Neural crest cell (in vitro differentiated cells): Measurements from ENCODE around the gene COL2A1. TPM values are rescaled to one million over a fixed set of nuclear protein-coding genes. Genes with fewer than 3 reads are reported as not detected.

Source experiments
- DNase-seq: peaks from one replicate; pipeline ENCODE4 v3.0.0; 2021; ENCODE audit warnings: low read depth, mixed read lengths, low spot score
- H3K27ac Mint-ChIP-seq: one replicate; pipeline ENCODE4 v1.8.0; 2021; ENCODE audit warnings: mild to moderate bottlenecking, mixed read lengths; ENCODE audit not compliant: unreplicated experiment
- H3K27me3 Mint-ChIP-seq: 2 replicates; pipeline ENCODE4 v1.8.0; 2021; ENCODE audit warnings: low read depth, mild to moderate bottlenecking, mixed read lengths
- H3K36me3 Mint-ChIP-seq: 2 replicates; pipeline ENCODE4 v1.8.0; 2021; ENCODE audit warnings: low read depth, mild to moderate bottlenecking, mixed read lengths
- H3K4me1 Mint-ChIP-seq: 2 replicates; pipeline ENCODE4 v1.8.0; 2021; ENCODE audit warnings: mixed read lengths
- H3K4me3 Mint-ChIP-seq: one replicate; pipeline ENCODE4 v1.8.0; 2021; ENCODE audit warnings: mild to moderate bottlenecking, mixed read lengths
- H3K9me3 Mint-ChIP-seq: 2 replicates; pipeline ENCODE4 v1.8.0; 2021; ENCODE audit warnings: mixed read lengths
- total RNA-seq: library from RNA; stranded (reverse); gene quantifications from 2 replicates; pipeline ENCODE4 v1.2.1, GENCODE V29; 2021
- TF ChIP-seq, protein P1 (sequence below): fragments of 200-600 bp; sonication (generic); conservative IDR thresholded peaks from 2 replicates; pipeline ENCODE4 v1.5.0; 2021; ENCODE audit warnings: antibody characterized with exemption, mild to moderate bottlenecking

The COL2A1 gene
- total RNA-seq, 1 donor from 2014 or later, result 386 TPM

DNA sequence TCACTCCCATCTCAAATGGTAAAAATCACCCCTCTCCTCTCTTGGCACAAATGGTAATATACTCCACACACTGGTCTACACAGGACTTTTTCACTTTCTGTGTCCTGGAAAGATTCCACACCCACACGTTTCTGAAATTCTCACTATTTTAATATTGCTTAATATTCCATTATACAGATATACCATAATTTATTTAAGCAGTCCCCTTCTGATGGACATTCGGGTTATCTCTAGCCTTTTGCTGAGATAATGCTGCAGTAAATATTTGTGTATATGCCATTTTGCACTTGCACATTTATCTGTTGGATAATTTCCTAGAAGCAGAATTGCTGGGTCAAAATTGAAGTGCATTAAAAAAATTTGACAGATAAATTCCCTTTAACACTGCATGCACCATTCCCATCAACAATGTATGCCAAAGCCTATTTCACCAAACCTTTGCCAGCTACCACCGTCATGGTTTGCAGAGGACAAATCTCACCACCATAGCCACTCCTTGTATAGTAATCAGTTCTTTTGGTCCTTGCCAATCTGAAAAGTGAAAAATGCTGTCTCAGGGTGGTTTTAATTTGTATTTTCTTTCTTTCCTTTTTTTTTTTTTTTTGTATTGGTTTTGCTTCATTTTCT, 15.5 kb upstream of the COL2A1 start:
- no peak overlapping the region for H3K27ac Mint-ChIP-seq
- no peak for DNase-seq
- H3K9me3 Mint-ChIP-seq, result no peaks in the 10 kb centered on the region
- H3K4me1 Mint-ChIP-seq, result peaks cover 59% of the 10 kb centered on the region
- H3K36me3 Mint-ChIP-seq, result no peaks in the 10 kb centered on the region
- H3K27me3 Mint-ChIP-seq, result peaks cover 33% of the 10 kb centered on the region
- H3K4me3 Mint-ChIP-seq, result no peak overlapping the region
- TF ChIP-seq, protein P1, sequence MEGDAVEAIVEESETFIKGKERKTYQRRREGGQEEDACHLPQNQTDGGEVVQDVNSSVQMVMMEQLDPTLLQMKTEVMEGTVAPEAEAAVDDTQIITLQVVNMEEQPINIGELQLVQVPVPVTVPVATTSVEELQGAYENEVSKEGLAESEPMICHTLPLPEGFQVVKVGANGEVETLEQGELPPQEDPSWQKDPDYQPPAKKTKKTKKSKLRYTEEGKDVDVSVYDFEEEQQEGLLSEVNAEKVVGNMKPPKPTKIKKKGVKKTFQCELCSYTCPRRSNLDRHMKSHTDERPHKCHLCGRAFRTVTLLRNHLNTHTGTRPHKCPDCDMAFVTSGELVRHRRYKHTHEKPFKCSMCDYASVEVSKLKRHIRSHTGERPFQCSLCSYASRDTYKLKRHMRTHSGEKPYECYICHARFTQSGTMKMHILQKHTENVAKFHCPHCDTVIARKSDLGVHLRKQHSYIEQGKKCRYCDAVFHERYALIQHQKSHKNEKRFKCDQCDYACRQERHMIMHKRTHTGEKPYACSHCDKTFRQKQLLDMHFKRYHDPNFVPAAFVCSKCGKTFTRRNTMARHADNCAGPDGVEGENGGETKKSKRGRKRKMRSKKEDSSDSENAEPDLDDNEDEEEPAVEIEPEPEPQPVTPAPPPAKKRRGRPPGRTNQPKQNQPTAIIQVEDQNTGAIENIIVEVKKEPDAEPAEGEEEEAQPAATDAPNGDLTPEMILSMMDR, result no peak

DNA sequence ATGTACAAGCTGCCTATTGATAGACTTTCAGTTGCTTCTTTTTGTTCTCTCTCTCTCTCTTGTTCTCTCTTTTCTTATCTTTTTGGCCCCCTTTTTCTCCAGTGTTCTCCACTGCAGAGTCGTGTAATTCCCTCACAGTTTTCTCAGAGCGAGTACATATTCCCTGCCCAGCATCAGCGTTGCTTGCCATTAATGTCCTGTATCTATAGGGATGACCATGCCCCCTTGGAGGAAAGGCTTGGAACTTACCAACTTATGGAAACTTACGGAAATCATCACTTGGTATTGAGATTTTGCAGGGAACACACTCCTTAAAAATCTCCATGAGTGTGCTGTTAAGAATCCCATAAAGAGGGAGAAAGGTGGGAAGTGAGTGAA, 14.3 kb upstream of the COL2A1 start:
- Mint-ChIP-seq H3K4me3 (no peak overlapping the region), H3K9me3 (no peaks in the 10 kb centered on the region), H3K36me3 (no peaks in the 10 kb centered on the region), H3K27me3 (peaks cover 41% of the 10 kb centered on the region), H3K27ac (no peak overlapping the region), H3K4me1 (peaks cover 48% of the 10 kb centered on the region)
- TF ChIP-seq, protein P1, result no peak
- no peak for DNase-seq

DNA sequence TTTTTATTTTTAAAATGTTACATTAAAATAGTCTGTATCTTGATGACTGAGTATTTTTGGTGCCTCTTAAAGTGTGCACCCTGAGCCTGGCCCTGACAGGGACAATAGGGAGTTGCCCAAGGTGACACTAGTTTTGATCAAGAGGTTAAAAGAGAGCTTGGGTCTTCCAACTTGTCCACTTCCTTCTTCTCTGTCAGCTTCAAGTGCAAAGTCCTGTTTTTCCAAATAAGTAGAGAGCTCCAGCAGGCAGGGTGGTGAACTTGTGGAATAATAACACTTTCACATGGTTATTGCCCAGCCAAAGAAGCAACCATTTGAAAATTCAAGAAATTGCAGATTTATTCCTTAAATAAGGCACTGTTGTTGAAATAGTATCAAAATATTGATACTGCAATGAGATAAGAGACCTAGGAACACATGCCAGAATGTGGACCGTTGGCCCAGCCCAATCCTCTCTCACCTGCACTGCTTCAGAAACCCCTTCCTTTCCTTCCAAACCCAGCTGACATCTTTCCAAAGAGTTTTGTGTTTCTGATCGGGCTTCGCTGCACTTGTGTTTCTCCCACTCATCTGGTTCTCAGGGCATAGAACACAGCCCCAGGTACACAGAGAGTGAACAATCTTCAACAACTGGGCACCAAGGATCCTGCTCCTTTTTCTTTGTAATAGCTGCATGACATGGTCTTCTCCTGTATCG, 13.8 kb upstream of the COL2A1 start:
- TF ChIP-seq, protein P1, result no peak
- Mint-ChIP-seq H3K36me3 (no peaks in the 10 kb centered on the region), H3K27me3 (peaks cover 42% of the 10 kb centered on the region), H3K9me3 (no peaks in the 10 kb centered on the region), H3K4me3 (no peak overlapping the region), H3K4me1 (peaks cover 43% of the 10 kb centered on the region), H3K27ac (no peak overlapping the region)
- DNase-seq, result no peak

DNA sequence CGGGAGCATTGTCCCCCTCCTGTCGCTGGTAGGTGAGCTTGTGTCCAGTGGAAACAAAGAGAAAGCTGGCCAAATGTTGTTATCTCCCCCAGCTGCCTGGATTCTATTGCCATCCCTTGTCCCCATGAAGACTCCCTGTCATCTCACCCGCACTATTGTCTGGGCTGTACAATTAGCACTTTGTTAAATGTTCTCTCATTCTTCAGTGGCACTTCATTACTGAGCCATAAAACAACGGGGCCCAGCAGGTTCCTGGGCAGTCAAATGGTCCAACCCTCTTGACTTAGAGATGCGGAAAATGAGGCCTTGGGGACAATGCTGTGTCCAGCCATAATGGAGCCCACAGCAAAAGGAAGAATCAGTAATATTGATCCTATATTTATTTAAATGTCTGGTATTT, 13.2 kb upstream of the COL2A1 start:
- Mint-ChIP-seq H3K27me3 (peaks cover 46% of the 10 kb centered on the region), H3K4me3 (no peak overlapping the region), H3K4me1 (peaks cover 37% of the 10 kb centered on the region), H3K9me3 (no peaks in the 10 kb centered on the region), H3K27ac (no peak overlapping the region), H3K36me3 (no peaks in the 10 kb centered on the region)
- TF ChIP-seq, protein P1, result no peak
- DNase-seq, result no peak

DNA sequence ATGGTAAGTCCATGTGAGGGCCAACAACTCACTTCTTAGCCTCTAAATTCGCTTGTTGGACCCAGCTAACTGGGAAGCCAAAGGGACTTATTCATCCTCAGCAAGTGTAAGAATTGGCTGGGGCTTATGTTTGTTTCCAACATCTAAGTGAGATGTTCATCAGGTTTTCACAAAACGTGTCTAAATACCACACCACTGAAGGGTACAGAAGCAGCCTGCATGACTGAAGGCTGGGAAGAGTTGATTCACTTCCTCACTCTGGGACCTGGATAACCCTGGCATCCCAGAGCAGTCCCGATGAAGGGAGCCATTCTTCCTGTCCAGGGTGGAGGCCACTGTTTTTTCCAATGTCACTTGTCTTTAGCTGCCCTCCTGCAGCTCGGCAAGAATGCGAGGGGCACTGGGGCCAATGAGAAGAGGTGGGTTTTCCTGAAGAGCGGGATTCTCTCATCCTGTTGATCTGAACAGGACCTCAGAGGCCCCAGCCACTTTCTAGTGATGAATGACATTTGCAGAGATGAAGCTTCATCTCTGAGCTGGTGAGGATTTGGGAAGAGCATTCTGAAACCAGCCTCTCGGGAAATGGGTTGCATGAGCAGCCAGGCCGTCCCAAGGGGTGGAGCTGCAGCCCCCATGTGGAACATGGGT, 12.2 kb upstream of the COL2A1 start:
- Mint-ChIP-seq H3K27me3 (peaks cover 43% of the 10 kb centered on the region), H3K4me1 (peaks cover 27% of the 10 kb centered on the region), H3K9me3 (no peaks in the 10 kb centered on the region), H3K27ac (peak overlapping the region; percentile 93), H3K4me3 (peak overlapping the region; percentile 4), H3K36me3 (no peaks in the 10 kb centered on the region)
- TF ChIP-seq, protein P1, result no peak
- DNase-seq, result no peak
